ENCODE measurements around the gene HIRIP3.
"Not testable (repeated sequence)": the region's sequence is repeated elsewhere in the genome, so short reads cannot be mapped to it uniquely, and the experiment has no call there.

Gene HIRIP3

GRCh38 chr16:30024451-30024850 lies 29.0 kb upstream of the HIRIP3 start:
- TF ChIP-seq POLR2AphosphoS5 (IDR thresholded peaks at IDR 0.05; ENCODE audit: low read depth), result no peak
- no peak for TF ChIP-seq SPI1 (IDR thresholded peaks at IDR 0.05; ENCODE audit: borderline replicate concordance, low read depth)
- Histone ChIP-seq H3K4me3 (replicated peaks; ENCODE audit: insufficient read depth, low read length) (no peak overlapping the region), H3K27me3 (ENCODE audit: insufficient read depth, poor library complexity, severe bottlenecking) (peaks cover 41% of the 10 kb centered on the region), H3K27ac (replicated peaks) (no peak overlapping the region)
- DNase-seq (ENCODE audit: low read depth in 1 of 2, low spot score in 1 of 2), result no peak

- no peak overlapping the region for H3K4me3 ChIP-seq (replicated peaks; ENCODE audit: insufficient read depth, low read length)
- H3K27me3 ChIP-seq (ENCODE audit: insufficient read depth, poor library complexity, severe bottlenecking), result peaks cover 34% of the 10 kb centered on the region
- no peak for DNase-seq (ENCODE audit: low read depth in 1 of 2, low spot score in 1 of 2)
- no peak overlapping the region for H3K27ac ChIP-seq (replicated peaks)
- TF ChIP-seq REST (IDR thresholded peaks at IDR 0.05; ENCODE audit: insufficient replicate concordance, low read depth), result no peak
- TF ChIP-seq SPI1 (IDR thresholded peaks at IDR 0.05; ENCODE audit: borderline replicate concordance, low read depth), result no peak
- no peak for TF ChIP-seq POLR2AphosphoS5 (IDR thresholded peaks at IDR 0.05; ENCODE audit: low read depth)
- TF ChIP-seq GABPA (IDR thresholded peaks at IDR 0.05; ENCODE audit: low read depth), result no peak
- no peak for TF ChIP-seq CTCF (IDR thresholded peaks at IDR 0.05; ENCODE audit: insufficient read depth, low read length)
These were observed 28.2 kb upstream of the HIRIP3 start for GRCh38 chr16:30023586-30023985.

- Histone ChIP-seq H3K27me3 (ENCODE audit: insufficient read depth, poor library complexity, severe bottlenecking) (peaks cover 31% of the 10 kb centered on the region), H3K27ac (replicated peaks) (no peak within 1 kb of the TSS), H3K4me3 (replicated peaks; ENCODE audit: insufficient read depth, low read length) (no peak within 1 kb of the TSS)
- DNase-seq (ENCODE audit: low read depth in 1 of 2, low spot score in 1 of 2), result no peak
- TF ChIP-seq POLR2AphosphoS5 (IDR thresholded peaks at IDR 0.05; ENCODE audit: low read depth), result no peak
- TF ChIP-seq GABPA (IDR thresholded peaks at IDR 0.05; ENCODE audit: low read depth), result no peak
- no peak for TF ChIP-seq CTCF (IDR thresholded peaks at IDR 0.05; ENCODE audit: insufficient read depth, low read length)
- no peak for TF ChIP-seq SPI1 (IDR thresholded peaks at IDR 0.05; ENCODE audit: borderline replicate concordance, low read depth)
- no peak for TF ChIP-seq REST (IDR thresholded peaks at IDR 0.05; ENCODE audit: insufficient replicate concordance, low read depth)
These were observed 27.5 kb upstream of the HIRIP3 start, which contains the start of gene C16orf92 for GRCh38 chr16:30022887-30023286. TSS of gene C16orf92 (plus strand) at chr16:30023198. CDS start at chr16:30023341, 143 bp downstream.

GRCh38 chr16:30018731-30019158 lies 23.3 kb upstream of the HIRIP3 start:
- H3K27ac ChIP-seq (replicated peaks), result no peak overlapping the region
- H3K4me3 ChIP-seq (replicated peaks; ENCODE audit: insufficient read depth, low read length), result no peak overlapping the region
- H3K27me3 ChIP-seq (ENCODE audit: insufficient read depth, poor library complexity, severe bottlenecking), result no peaks in the 10 kb centered on the region
- DNase-seq (ENCODE audit: low read depth in 1 of 2, low spot score in 1 of 2), result no peak
- TF ChIP-seq REST (IDR thresholded peaks at IDR 0.05; ENCODE audit: insufficient replicate concordance, low read depth) (no peak), SPI1 (IDR thresholded peaks at IDR 0.05; ENCODE audit: borderline replicate concordance, low read depth) (no peak), CTCF (IDR thresholded peaks at IDR 0.05; ENCODE audit: insufficient read depth, low read length) (no peak), POLR2AphosphoS5 (IDR thresholded peaks at IDR 0.05; ENCODE audit: low read depth) (no peak), GABPA (IDR thresholded peaks at IDR 0.05; ENCODE audit: low read depth) (no peak)

GRCh38 chr16:30017937-30018336 lies 22.5 kb upstream of the HIRIP3 start:
- DNase-seq (ENCODE audit: low read depth in 1 of 2, low spot score in 1 of 2); H3K4me3 ChIP-seq (replicated peaks; ENCODE audit: insufficient read depth, low read length); H3K27ac ChIP-seq (replicated peaks): not testable (repeated sequence)

More at GRCh38 chr16:30017937-30018336, 22.5 kb upstream of the HIRIP3 start:
- not testable (repeated sequence) for H3K27me3 ChIP-seq (ENCODE audit: insufficient read depth, poor library complexity, severe bottlenecking)
